CD4-positive, alpha-beta T cell (primary cell): ENCODE measurements around the gene VEZF1. TPM values are rescaled to one million over a fixed set of nuclear protein-coding genes. Genes with fewer than 3 reads are reported as not detected.

Experiments used
- ATAC-seq: fragments of 200-7000 bp; cut with Tn5 transposase; one replicate; pipeline ENCODE4 v1.10.0; 2022; ENCODE audit warnings: mild to moderate bottlenecking; ENCODE audit not compliant: poor library complexity
- CTCF ChIA-PET: fragments of 350-600 bp; sonication (Branson Sonifier 250); formaldehyde crosslinking; loops from one replicate; lab custom pipeline; 2021; ENCODE audit warnings: antibody characterized with exemption, inconsistent platforms; lab: Charles Lee
- POLR2A ChIA-PET: fragments of 350-600 bp; sonication (Branson Sonifier 250); formaldehyde crosslinking; loops from one replicate; lab custom pipeline; 2021; ENCODE audit warnings: antibody characterized with exemption, inconsistent platforms; lab: Charles Lee
- DNase-seq, 14 experiments: peaks; one replicate each; pipeline ENCODE4 v3.0.0-alpha.2; 2013 to 2020; ENCODE audit warnings: mixed read lengths in 2 of 14
- H3K27ac ChIP-seq, 2 donors: one replicate each; pipeline versions ENCODE4 v1.5.1 to v1.7.0; 2013; ENCODE audit warnings: low read length in 2 of 2, low read depth in 1 of 2, mild to moderate bottlenecking in 1 of 2
- H3K27me3 ChIP-seq, 2 experiments: 1 replicate in 1 of 2; 2 replicates in 1 of 2; pipeline versions ENCODE4 v1.6.1 to v1.7.0; 2013; ENCODE audit warnings: low read length in 2 of 2, control low read depth in 1 of 2, mild to moderate bottlenecking in 1 of 2, moderate library complexity in 1 of 2; ENCODE audit not compliant: insufficient read depth in 2 of 2, control insufficient read depth in 1 of 2
- H3K36me3 ChIP-seq: one replicate; pipeline ENCODE4 v1.6.1; 2013; ENCODE audit warnings: low read length, control low read depth; ENCODE audit not compliant: insufficient read depth
- H3K4me1 ChIP-seq: one replicate; pipeline ENCODE4 v1.6.1; 2013; ENCODE audit warnings: low read length, control low read depth; ENCODE audit not compliant: insufficient read depth
- H3K4me3 ChIP-seq: one replicate; pipeline ENCODE4 v1.5.1; 2013; ENCODE audit warnings: mild to moderate bottlenecking, low read length, moderate library complexity
- H3K9me3 ChIP-seq, 2 experiments: 1 replicate in 1 of 2; 2 replicates in 1 of 2; pipeline versions ENCODE4 v1.6.1 to v1.7.0; 2013; ENCODE audit warnings: low read length in 2 of 2, mild to moderate bottlenecking in 2 of 2, control low read depth in 1 of 2, moderate library complexity in 1 of 2; ENCODE audit not compliant: control insufficient read depth in 1 of 2, insufficient read depth in 1 of 2
- H3K27ac Mint-ChIP-seq: one replicate; pipeline ENCODE4 v1.8.0; 2020; ENCODE audit warnings: mixed read lengths
- H3K27me3 Mint-ChIP-seq: one replicate; pipeline ENCODE4 v1.8.0; 2021; ENCODE audit warnings: mixed read lengths
- H3K36me3 Mint-ChIP-seq: one replicate; pipeline ENCODE4 v1.8.0; 2021; ENCODE audit warnings: low read depth, mixed read lengths
- H3K4me1 Mint-ChIP-seq: one replicate; pipeline ENCODE4 v1.8.0; 2021; ENCODE audit warnings: low read depth, mixed read lengths
- H3K4me3 Mint-ChIP-seq: one replicate; pipeline ENCODE4 v1.8.0; 2020; ENCODE audit warnings: mild to moderate bottlenecking, mixed read lengths
- H3K9me3 Mint-ChIP-seq: one replicate; pipeline ENCODE4 v1.8.0; 2020; ENCODE audit warnings: mixed read lengths
- intact Hi-C, 2 experiments: fragments of 100-400 bp; cut with DNase I in 1 of 2; cut with micrococcal nuclease in 1 of 2; formaldehyde crosslinking; loops; one replicate each; pipeline versions ENCODE4 v1.15.1 to v1.9.0; 2023 to 2025; cut with DNase I, micrococcal nuclease
- total RNA-seq, 174 experiments: library from RNA in 2 of 174; stranded (reverse) in 2 of 174; gene quantifications; one replicate each; pipeline ENCODE4 v1.2.3 and lab custom pipeline; 2021 to 2026
- TF ChIP-seq, protein P1 (sequence below): fragments of 200-600 bp; IDR thresholded peaks from one replicate; pipeline ENCODE4 v1.8.0; 2022; ENCODE audit warnings: antibody characterized with exemption, mild to moderate bottlenecking

The VEZF1 gene
- total RNA-seq, 2 experiments from 2014 or later, result 41.6 to 41.7 TPM

DNA sequence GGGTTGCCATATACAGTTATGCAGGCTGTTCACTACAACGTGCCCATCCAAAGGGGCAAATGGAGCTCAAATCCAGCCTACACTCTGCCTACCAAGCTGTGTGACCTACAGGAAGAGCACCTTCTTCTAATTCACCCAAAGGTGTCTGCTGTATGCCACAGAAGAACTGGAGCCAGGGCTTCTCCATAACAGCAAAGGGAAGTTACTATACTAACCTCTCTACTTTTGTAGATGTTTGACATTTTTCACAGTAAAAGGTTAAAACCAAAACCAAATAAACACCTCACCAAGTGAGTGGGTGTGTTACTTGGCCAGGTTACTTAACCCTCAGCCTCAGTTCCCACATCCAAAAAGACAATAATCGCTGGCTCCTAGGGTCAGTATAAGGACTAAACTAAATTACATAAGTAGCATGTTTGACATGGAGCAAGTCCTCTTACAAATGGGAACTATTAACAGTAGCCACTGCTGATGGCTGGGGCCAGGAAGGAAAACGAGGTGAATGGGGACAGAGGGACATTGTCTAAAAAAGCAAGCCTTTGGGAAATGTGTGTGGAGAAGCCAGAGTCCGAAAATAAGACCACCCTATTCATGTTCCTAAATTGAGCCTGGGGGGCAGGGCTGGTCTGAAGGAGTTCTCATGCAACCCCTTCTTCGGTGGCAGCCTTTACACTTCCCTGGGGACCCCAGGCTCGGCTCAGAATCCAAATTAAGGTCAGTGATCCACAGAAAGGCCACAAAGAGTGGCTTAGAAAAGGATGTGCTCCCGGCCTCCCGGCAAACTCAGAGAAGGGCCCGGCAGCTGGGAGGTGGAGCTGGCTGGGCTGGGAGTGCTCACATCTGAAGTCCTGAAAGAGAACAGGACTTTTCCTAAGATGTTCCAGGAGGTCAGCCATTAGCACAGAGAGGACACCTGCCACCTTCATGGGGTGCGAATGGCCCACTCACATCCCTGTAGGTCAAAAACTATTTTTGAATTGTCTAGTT lies 46.4 kb downstream of the VEZF1 start:
- ATAC-seq (no peak), DNase-seq (no peak)
- Mint-ChIP-seq H3K27me3 (peaks cover 20% of the 10 kb centered on the region), H3K9me3 (no peaks in the 10 kb centered on the region), H3K27ac (no peak overlapping the region), H3K4me1 (peaks cover 12% of the 10 kb centered on the region), H3K4me3 (no peak overlapping the region), H3K36me3 (no peaks in the 10 kb centered on the region)
- intact Hi-C loops, result no loop called here
- H3K27me3 ChIP-seq, result peaks cover 0 to 3% of the 10 kb centered on the region in 2 experiments
- ChIA-PET POLR2A (no interaction called here), CTCF (no interaction called here)
- H3K9me3 ChIP-seq, result no peaks in the 10 kb centered on the region
- no peak overlapping the region for H3K4me3 ChIP-seq
- TF ChIP-seq, protein P1, sequence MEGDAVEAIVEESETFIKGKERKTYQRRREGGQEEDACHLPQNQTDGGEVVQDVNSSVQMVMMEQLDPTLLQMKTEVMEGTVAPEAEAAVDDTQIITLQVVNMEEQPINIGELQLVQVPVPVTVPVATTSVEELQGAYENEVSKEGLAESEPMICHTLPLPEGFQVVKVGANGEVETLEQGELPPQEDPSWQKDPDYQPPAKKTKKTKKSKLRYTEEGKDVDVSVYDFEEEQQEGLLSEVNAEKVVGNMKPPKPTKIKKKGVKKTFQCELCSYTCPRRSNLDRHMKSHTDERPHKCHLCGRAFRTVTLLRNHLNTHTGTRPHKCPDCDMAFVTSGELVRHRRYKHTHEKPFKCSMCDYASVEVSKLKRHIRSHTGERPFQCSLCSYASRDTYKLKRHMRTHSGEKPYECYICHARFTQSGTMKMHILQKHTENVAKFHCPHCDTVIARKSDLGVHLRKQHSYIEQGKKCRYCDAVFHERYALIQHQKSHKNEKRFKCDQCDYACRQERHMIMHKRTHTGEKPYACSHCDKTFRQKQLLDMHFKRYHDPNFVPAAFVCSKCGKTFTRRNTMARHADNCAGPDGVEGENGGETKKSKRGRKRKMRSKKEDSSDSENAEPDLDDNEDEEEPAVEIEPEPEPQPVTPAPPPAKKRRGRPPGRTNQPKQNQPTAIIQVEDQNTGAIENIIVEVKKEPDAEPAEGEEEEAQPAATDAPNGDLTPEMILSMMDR, result no peak
- no peak overlapping the region for H3K27ac ChIP-seq
- peaks cover 12% of the 10 kb centered on the region for H3K4me1 ChIP-seq
- no peaks in the 10 kb centered on the region for H3K36me3 ChIP-seq

DNA sequence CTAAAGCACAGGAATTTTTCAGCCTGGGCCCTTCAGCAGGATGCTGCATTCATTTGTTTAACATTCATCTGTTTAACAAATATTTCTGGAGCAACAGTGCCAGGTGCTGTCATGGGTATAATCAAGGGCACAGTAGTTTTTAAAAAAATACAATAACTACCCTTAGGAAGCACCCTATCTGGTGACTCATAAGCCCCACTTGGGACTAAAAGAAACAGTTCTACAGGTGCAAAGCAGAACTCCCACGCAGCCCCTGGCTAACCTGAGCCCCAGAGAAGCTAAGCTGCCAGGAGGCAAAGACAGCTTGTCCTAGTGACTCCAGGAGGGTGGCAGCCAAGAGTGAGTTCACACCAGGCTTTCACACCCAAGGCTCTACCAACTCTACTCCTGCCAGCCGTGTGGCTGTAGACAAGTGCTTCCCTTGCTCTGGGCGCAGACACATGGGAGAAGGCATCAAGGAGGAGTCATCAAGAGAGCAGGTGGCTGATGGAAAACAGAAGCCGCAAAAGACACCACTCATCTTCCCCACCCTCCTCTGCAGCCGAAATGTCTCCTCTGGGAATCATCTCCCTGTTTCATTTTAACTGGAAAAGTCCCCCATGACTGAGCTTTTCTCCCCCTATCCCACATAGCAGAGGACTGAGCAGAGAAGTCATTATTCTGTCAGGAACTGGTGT lies 47.3 kb downstream of the VEZF1 start:
- no peak overlapping the region for H3K4me3 Mint-ChIP-seq
- H3K27ac Mint-ChIP-seq, result no peak overlapping the region
- H3K27me3 Mint-ChIP-seq, result peaks cover 20% of the 10 kb centered on the region
- POLR2A ChIA-PET, result no interaction called here
- intact Hi-C loops, result no loop called here
- no peaks in the 10 kb centered on the region for H3K36me3 ChIP-seq
- peaks cover 0 to 3% of the 10 kb centered on the region in 2 experiments for H3K27me3 ChIP-seq
- no peaks in the 10 kb centered on the region for H3K9me3 ChIP-seq
- H3K9me3 Mint-ChIP-seq, result no peaks in the 10 kb centered on the region
- H3K4me3 ChIP-seq, result no peak overlapping the region
- peaks cover 4% of the 10 kb centered on the region for H3K4me1 Mint-ChIP-seq
- CTCF ChIA-PET, result interaction anchor here (0.7 kb wide), 1 partner anchor 12 kb away, joined by 3 read pairs; no protein-coding TSS in a partner anchor
- TF ChIP-seq, protein P1, result no peak
- no peak overlapping the region for H3K27ac ChIP-seq
- ATAC-seq (no peak), DNase-seq (no peak)
- H3K36me3 Mint-ChIP-seq, result no peaks in the 10 kb centered on the region
- H3K4me1 ChIP-seq, result peaks cover 4% of the 10 kb centered on the region

DNA sequence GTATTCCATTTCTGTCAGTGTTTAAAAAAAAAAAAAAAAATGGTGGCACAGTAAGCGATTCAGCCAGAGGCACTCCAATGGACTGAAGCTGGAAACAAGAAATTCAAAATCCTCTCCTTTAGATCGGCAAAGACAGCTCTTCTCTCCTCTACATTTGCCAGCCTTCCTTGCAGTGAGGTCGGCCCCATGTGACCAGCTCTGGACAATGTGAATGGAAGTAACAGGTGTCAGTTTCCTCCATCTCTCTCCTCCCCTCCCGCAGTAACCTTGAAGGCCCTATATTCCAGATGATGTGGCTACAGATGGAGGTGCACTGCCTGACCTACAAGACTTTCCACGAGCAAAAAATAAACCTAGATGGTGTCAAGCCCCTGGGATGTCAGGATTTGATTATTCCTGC lies 47.8 kb downstream of the VEZF1 start:
- no peaks in the 10 kb centered on the region for H3K9me3 Mint-ChIP-seq
- DNase-seq (no peak), ATAC-seq (no peak)
- no peaks in the 10 kb centered on the region for H3K36me3 ChIP-seq
- peaks cover 0 to 3% of the 10 kb centered on the region in 2 experiments for H3K27me3 ChIP-seq
- POLR2A ChIA-PET, result no interaction called here
- CTCF ChIA-PET, result interaction anchor here (0.7 kb wide), 1 partner anchor 13 kb away, joined by 3 read pairs; no protein-coding TSS in a partner anchor
- peaks cover 4% of the 10 kb centered on the region for H3K4me1 ChIP-seq
- H3K4me1 Mint-ChIP-seq, result peaks cover 4% of the 10 kb centered on the region
- H3K27ac ChIP-seq, result no peak overlapping the region
- no peaks in the 10 kb centered on the region for H3K9me3 ChIP-seq
- no peak overlapping the region for H3K27ac Mint-ChIP-seq
- intact Hi-C loops, result no loop called here
- H3K4me3 Mint-ChIP-seq, result no peak overlapping the region
- TF ChIP-seq, protein P1, result no peak
- H3K36me3 Mint-ChIP-seq, result no peaks in the 10 kb centered on the region
- H3K27me3 Mint-ChIP-seq, result peaks cover 20% of the 10 kb centered on the region
- H3K4me3 ChIP-seq, result no peak overlapping the region
